GM21723 (cell line): ENCODE data around the gene TSEN15.
A peak's percentile ranks its signal among the peaks of the same experiment; 100 is the strongest.

ENCODE experiments used
- ATAC-seq: cut with Tn5 transposase; IDR thresholded peaks from one replicate; pipeline ENCODE4 v1.9.1; 2021; ENCODE audit warnings: mild to moderate bottlenecking, moderate library complexity; ENCODE audit not compliant: unreplicated experiment

The TSEN15 gene

DNA sequence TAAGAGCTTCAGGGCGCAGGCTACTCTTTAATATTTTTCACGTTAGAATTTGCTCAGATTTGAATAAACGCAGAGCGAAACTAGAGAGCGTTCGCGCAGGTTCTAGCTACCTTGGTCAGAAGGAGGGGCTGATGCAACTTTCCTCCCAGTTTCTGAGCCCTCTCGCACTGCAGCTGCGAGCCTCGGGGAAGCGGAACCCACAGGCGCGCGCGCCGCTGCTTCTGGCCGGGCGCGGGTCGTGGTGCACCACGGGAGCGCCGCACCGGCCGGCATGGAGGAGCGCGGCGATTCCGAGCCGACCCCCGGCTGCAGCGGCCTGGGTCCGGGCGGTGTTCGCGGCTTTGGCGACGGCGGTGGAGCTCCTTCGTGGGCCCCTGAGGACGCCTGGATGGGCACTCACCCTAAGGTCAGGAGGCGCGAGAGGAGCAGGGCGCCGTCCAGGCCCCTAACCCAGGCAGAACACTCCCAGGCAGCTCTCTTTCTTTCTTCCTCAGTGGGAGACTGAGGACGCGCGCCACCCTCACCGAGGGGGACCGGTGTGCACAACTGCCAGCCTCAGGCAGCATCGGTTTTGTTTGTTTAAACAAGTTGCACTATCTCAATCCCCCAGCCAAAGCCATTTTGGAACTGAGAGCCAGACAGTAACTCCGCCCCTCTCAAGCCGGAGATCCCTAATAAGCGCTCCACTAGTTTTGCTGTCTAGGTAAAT is at the start of gene TSEN15:
Gene TSEN15, plus strand, starts transcription at position 246 of the 709 bp plus-strand sequence. Its CDS starts 26 bp downstream, at position 272.
- ATAC-seq = peak; percentile 97

DNA sequence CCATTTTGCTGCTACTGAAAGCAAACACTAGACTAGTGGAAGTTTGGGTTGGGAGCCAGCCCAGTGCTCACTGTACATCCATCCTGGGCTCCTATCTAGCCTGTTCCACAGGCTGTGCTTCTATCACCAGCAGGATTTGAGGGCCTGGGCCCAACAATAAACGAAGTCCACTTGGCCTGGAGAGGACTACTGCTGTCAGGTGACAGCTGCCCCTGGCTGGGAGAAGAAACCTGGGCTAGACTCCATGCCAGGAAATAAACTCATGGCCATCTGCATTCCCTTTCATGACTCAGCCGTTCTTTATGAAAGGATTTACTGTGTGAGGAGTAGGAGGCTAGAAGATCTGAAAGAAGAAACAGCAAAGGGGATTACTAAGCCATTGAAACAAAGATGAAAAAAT is 49.5 kb upstream of the TSEN15 start:
- no peak for ATAC-seq

GRCh38 chr1:184004935-184005334 is 46.6 kb upstream of the TSEN15 start:
- no peak for ATAC-seq

DNA sequence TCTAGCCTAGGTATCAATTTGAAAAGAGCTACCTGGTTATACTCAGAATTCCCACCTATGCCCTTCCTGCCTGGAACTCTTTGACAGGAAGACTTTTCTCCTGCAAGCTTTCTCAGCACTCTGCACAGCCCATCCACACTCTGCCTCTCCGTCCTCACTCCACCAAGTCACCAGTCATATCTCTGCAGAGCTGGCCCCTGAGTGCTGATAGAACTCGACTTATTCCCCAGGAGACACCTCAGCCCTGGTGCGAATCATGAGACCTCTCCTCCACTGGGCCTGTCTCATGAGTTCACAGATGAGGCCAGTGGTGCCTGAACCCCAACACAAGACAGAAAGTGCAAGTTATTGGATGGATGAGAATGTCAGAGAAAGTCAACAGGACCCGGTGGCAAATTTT is 46.0 kb upstream of the TSEN15 start:
- ATAC-seq = no peak

DNA sequence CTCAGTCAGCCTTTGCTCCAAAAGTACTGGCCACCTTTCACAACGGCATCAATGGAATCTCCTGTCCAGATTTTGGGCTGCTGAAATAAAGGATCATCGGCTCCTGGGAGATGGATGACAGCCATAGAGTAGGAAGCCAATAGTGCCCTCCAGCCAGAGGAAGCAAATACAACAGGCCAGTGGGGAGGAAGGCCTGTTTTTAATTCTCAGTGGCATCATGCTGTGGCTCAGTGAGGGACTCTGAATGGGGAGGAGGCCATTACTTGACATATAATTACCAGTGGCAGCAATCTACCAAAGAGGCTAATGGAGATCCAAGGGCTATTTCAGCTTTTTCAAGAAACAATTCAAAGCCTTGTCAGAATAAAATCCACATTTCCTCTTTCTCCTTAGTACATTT is 40.7 kb upstream of the TSEN15 start:
- ATAC-seq = no peak

GRCh38 chr1:184012187-184012586 is 39.3 kb upstream of the TSEN15 start:
- no peak for ATAC-seq

DNA sequence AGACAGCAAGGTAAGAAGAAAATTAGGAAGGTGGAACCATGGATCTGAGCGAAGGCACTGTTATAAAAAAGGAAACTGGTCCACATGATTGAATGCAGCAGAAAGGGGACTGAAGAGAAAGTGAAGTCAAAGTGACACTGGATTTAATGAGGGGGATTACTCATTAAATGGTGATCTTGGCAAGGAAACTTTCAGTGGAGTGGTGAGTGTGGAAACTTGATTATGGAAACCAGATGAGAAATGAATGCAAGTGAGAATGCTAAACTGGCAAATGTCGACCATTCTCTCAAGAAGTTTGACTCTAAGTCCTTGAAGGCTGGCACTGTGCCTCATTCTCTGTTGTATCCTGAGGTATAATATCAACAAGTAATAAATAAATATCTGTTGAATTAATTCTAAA is 37.3 kb upstream of the TSEN15 start:
- no peak for ATAC-seq

GRCh38 chr1:184016169-184016568 is 35.4 kb upstream of the TSEN15 start:
- ATAC-seq = no peak

DNA sequence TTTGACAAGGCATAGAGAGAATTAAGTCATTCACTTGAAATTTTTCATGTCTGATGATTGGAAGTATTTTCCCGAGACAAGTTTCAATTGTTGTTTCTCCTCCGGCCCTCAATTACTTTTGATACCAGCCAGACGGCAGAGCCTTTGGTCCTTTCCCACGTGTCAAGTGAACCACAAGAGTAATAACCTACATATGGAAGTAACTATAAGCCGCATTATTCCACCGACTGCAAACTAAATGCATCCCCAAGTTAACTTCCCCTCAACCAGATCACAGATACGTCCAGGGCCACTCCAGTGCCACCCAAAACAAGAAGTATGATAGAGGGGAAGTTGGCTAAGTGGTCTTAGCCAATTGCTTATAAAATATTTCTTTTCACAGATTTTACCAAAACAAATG is 34.2 kb upstream of the TSEN15 start:
- ATAC-seq = no peak

DNA sequence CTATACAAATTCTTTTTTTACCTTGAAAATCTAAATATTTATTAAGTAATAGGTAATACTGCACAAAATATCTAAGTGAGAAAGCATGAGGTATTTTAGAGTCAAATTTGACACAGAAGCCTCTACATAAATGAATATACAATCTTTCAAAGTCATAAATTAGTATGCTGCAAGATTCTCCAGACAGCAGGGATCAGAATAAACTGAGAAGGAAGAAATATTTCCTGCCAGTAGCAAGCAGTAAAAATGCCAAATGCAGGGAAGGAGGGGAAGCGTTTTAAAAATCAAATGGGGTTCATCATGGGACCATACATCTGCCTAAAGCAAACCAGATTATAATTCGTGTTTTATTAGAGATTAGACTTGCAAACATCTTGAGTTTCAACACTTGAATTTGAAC is 32.9 kb upstream of the TSEN15 start:
- ATAC-seq = no peak

- ATAC-seq = no peak
Measured at GRCh38 chr1:184019069-184019468, 32.5 kb upstream of the TSEN15 start.

GRCh38 chr1:184019506-184019905 is 32.0 kb upstream of the TSEN15 start:
- no peak for ATAC-seq

- no peak for ATAC-seq
Measured at GRCh38 chr1:184020328-184020727, 31.2 kb upstream of the TSEN15 start.

DNA sequence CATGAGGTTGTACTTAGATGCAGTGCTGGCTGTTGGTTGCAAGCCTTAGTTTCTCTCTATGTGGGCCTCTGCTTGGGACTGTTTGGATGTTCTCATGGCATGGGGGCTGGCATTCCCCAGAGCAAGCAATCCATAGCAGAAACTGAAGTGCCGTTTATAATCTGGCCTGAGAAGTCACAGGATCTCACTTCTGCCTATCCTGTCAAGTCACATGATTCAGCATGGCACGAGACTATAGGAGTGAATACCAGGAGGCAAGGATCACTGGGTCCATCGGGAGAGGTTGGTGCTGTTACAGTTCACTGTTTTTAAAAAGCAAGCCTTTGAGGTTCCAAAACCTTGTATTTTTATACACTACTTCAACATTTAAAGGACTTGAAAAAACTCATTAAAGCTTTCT is 30.7 kb upstream of the TSEN15 start:
- no peak for ATAC-seq

GRCh38 chr1:184021728-184022127 is 29.8 kb upstream of the TSEN15 start:
- ATAC-seq = no peak

DNA sequence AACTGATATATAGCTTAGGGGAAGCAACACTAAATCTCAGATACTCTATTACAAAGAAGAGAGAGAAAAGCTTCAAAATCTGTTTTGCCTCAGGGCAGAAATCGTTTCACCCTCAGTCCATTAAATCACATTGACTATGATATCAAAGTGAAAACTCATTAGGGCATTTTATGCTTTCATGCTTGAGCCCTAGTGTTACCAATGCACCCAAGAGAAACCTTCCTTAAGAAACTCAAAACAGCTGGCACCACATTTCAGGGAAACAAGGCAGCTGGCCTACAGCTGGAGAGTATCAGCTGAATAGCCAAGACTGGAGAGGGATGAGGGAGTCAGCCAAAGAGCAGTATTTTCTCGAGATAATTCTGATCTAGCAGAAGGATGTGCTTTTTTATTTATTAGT is 28.9 kb upstream of the TSEN15 start:
- no peak for ATAC-seq

GRCh38 chr1:184023171-184023570 is 28.4 kb upstream of the TSEN15 start:
- no peak for ATAC-seq

GRCh38 chr1:184025242-184025675 is 26.3 kb upstream of the TSEN15 start:
- ATAC-seq = no peak

DNA sequence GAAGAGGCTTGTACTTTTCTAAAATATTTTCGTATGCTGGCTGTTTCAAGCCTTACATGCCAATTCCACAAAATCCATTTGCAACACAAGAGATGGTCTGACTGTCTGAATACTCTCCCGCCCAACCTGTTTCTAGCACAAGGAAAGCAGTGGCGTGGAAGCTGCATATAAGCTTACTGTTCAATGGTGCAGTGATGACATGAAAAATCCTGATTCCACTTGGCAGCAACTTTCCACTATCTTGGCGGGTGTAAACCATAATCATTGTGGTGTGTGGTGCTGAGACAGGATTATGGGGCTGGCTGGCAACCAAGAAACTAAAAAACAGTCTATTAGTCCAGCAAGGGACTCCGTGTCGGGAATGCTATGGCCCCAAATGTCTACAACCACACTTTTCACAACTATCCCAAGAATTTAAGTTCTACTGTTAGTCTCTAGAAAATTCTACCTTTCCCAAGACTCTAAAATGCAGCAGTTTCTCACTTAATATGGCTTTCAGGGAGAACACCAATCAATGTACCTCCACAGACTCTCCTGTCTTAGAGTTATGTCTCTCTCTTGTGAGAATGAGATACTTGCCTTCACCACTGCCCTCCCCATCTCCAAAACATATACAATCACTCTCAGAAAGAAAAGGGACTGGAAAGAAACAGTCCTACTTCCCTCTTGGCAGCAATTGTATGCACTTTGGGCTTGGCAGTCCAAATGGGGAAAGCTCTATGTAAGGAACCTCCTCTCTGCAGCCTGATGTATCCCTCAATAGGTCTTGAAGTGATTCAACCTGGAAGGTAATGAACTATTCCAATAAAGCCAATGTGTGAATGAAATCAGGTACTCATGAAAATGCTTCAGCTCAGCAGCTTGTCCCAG is 23.5 kb upstream of the TSEN15 start:
- ATAC-seq = no peak

- no peak for ATAC-seq
Measured at GRCh38 chr1:184028854-184029623, 22.5 kb upstream of the TSEN15 start.

- ATAC-seq = no peak
Measured at GRCh38 chr1:184030433-184031091, 21.0 kb upstream of the TSEN15 start.
